DOHH2 (cell line): ENCODE measurements around the gene PDGFB.

Source experiments
- CTCF ChIP-seq: fragments of 200-600 bp; sonication (generic); IDR thresholded peaks from one replicate; pipeline ENCODE4 v1.5.1; 2014; ENCODE audit warnings: antibody characterized with exemption, mild to moderate bottlenecking, low read depth, low read length; ENCODE audit not compliant: poor library complexity, severe bottlenecking
- EZH2phosphoT487 ChIP-seq: fragments of 200-600 bp; sonication (generic); IDR thresholded peaks from 2 replicates; pipeline ENCODE4 v1.6.1; 2017; ENCODE audit warnings: borderline replicate concordance, mild to moderate bottlenecking, antibody characterized with exemption, low read length, moderate library complexity, mixed read lengths

DNA sequence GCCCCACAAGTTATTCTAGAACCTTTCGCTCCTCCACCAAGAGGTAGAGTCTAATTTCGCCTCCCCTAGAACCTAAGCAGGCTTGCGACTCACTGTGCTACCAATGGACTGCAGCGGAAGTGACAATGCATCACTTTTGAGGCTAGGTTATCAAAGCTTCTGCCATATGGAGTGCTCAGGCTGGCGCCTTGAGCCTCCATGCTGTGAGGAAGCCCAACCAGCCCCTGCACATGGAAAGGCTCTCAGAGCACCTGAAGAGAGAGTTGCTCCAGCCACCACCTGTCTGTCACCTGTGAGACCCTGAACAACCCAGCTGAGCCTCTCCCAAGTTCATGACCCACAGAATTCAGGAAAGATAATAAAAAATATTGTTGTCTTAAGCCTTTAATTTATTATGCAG is 63.0 kb downstream of the PDGFB start:
- TF ChIP-seq CTCF (no peak), EZH2phosphoT487 (no peak)
